Stimulated activated CD8-positive, alpha-beta memory T cell treated with anti-CD3 and anti-CD28 coated beads, Interleukin-4, amount 100 ng/mL, for 4 hours (primary cell): ENCODE measurements around the gene SUN5.
"Not testable (repeated sequence)": the region's sequence is repeated elsewhere in the genome, so short reads cannot be mapped to it uniquely, and the experiment has no call there.

ENCODE experiments used
- DNase-seq, 2 donors: peaks; one replicate each; pipeline ENCODE4 v3.0.0-alpha.2; 2020; ENCODE audit warnings: low read depth in 2 of 2, low spot score in 1 of 2

Gene SUN5, protein sequence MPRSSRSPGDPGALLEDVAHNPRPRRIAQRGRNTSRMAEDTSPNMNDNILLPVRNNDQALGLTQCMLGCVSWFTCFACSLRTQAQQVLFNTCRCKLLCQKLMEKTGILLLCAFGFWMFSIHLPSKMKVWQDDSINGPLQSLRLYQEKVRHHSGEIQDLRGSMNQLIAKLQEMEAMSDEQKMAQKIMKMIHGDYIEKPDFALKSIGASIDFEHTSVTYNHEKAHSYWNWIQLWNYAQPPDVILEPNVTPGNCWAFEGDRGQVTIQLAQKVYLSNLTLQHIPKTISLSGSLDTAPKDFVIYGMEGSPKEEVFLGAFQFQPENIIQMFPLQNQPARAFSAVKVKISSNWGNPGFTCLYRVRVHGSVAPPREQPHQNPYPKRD

DNA sequence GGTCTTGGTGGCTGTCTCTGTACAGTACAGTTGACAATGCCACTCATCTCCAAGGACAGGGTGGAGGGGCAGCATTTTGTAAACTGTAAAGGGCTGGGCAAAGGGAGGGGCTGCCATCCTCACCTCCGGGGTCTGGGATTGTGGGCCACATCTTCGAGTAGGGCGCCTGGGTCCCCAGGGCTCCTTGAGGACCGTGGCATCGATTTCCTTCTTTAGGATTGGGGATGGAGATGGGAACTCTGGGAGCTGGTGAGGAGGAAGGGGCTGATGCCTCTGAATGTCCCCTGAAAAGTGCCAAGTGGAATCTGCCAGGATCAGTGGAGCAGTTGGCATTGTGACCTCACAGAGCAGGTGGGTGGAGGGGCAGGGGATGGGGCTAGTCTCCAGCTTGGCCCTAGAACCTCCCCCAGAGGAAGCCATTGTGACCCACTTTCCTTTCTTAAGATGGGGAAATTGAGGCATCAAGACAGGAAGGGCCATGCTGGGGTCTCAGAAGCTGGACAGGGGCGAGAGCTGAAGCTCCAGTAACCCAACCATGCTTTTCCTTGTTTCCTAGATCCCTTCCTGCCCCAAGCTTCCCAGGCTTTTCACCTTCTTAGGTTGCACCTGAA, at the start of gene SUN5:
Gene SUN5, minus strand, starts transcription at position 293 of the 611 bp plus-strand sequence. Its CDS starts 93 bp downstream, at position 200.
- DNase-seq: no peak

DNA sequence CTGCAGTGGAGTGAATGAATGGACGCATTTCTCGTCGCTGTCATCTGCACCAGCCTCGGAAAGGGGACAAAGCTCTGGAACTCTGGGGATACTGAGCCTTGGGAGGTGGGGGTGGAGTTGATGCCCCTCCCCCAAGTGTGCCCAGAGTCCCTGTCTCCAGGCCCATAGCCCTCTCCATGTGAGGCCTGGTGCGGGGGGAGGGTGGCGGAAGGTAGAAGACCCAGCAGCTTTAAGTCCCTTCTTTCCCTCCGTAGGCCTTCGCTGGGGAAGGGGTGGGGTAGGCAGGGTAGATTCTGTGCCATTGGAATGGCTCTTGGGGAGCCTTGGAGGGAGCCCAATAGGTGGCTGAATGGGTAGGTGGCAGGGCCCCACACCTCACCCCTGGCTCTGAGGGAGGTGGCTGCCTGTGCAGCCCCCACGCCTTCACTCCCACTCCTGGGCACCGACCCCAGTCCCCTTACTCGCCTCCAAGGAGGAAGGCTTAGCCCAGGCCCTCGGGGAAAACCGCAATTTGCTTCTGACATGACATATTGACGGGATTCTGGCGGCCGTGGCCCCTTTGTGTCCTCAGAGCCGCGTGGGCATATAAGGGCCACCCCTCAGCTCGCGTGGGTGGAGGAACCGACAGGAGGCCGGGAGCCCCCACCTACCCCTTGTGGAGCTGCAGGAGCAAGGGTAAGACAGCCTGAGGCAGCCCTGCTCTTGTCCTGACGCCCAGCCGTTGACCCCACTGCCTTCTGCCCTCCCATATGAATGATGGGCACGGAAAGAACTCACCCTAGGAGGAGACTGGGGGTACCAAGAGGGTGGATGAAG, 49.3 kb upstream of the SUN5 start, which contains the start of gene BPIFB3:
Gene BPIFB3, plus strand, starts transcription at position 613 of the 816 bp plus-strand sequence. CDS start 1,533 bp downstream, outside the sequence.
- no peak for DNase-seq

DNA sequence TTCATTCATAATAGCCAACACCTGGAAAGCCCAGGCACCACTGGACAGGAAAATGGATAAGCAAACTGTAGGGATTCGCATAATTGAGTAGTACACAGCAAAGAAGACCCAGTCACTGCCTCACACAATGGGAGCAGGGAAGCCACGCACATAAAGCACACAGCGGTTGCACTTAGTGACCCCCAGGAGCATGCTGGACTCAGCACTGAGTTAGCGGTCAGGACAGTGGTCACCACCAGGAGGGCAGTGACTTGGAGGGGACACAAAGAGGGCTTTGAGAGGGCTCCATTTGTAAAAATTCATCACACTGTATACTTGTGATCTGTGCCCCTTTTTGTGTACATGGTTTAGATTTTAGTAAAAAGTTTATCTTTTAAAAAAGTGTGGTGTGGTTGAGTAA, 47.1 kb upstream of the SUN5 start:
- no peak for DNase-seq

DNA sequence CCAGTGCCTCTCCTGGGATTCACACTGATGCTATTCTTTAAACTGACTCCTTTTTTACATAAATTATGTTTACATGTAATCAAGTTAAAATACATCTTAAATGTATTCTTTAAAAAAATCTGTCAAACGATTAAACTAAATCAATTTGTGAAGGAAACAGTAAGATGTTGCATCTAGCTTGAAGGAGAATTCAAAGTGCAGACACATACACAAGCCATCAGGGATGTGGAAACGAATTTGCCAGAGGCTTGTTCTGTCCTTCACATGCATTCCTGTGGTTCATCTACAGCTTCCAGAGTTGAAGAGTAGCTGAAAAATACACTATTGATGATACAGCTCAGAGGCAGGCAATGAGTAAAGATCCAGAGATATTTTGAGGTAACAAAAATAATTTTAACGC, 42.2 kb upstream of the SUN5 start:
- no peak for DNase-seq

DNA sequence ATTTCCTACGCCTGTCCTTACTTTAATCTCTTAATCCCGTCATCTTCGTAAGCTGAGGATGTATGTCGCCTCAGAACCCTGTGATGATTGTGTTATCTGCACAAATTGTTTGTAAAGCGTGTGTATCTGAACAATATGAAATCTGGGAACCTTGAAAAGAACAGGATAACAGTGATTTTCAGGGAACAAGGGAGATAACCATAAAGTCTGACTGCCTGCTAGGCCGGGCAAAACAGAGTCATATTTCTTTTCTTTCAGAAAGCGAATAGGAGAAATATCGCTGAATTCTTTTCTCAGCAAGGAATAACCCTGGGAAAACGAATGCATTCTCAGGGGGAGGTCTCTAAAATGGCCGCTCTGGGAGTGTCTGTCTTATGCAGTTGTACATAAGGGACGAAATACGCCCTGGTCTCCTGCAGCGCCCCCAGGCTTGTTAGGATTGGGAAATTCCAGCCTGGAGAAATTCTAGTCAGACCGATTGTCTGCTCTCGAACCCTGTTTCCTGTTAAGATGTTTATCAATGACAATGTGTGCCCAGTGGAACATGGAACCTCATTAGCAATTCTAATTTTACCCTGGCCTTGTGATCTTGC, 41.0 kb upstream of the SUN5 start:
- not testable (repeated sequence) for DNase-seq

DNA sequence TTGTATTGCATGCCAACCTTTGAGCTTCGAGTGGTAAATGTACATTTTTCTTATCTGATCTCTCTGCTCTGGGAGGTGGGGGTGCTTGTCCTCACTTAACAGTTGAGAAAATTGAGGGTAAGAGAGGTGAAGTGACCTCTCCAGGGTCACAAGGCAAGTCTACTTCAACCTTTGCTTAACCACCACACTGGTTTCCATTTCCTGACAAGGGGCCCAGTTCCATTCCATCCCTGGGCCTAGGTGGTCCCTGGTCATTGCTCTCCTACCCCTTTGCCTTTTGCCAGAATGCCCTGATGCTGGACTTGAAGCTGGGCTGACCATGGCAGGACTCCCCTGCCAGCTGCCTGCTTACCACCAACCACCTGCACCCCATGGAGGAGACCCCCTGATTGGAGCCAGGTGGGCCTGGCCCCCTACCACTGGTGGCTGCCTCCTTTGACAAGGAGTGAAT, 39.5 kb upstream of the SUN5 start:
- DNase-seq: no peak

DNA sequence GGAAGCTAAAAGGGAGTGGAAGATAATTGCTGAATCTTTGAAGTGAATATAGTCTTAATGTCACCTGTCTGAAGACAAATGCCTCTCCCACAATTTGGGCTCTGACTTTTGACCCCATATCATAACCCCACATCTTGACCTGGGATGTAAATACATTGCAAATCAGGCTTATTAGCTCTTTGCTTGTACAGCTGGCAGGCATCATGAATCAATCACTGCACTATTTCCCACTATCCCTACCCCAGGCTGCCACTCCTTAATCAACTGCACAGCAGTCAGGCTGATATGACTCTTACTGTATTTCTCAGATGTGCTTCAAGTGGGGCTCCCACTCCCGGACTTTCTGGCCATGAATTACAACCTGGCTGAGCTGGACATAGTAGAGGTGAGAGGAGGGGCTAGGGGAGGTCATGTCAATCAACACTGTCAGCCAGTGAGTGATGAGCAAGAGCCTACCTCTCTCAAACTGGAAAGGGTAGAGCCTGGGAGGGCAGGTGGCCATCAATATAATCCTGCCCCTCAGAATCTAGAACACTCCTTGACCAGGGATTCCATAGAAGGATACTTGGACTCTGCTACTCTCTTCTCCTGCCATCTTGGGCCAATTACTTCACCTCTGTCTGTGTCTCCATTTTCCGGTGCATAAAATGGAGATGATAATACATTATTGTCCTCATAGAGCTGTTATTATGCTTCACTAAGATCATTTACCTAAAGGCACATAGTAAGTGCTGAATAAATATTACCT, 38.9 kb upstream of the SUN5 start:
- no peak for DNase-seq

DNA sequence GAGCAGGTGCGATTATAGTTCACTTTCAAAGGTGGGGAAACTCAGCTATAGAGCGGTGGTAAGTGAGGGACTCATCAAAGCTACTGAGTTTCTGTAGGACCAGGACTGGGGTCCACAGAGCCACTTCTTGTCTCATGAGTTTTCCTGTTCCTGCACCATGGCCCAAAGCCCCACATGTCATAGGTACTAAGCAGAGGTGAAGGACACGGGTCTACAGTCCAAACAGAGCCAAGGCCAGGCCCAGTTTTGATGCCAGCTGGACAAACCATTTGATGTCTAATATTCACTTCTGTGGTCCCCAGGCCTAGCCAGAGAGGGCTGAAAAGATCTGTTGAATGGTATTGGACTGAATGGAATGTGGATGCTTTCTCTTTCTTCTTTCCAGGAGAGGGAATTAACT, 38.2 kb upstream of the SUN5 start:
- no peak for DNase-seq

DNA sequence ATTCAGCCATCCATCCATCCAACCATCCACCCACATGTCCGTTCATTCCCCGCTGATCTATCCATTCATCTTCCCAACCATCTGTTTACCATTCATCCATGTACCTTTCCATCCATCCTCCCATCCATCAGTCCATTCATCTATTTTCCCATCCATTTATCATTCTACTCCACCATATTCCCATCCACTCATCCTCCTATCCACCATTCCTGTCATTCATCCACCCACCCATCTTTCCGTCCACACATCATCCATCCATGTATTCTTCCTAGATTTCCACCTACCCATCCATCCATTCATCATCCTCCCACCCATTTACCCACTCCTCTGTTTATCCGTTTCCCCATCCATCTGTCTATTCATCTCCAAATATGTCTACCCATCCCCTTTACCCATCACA, 34.0 kb upstream of the SUN5 start:
- DNase-seq: no peak

DNA sequence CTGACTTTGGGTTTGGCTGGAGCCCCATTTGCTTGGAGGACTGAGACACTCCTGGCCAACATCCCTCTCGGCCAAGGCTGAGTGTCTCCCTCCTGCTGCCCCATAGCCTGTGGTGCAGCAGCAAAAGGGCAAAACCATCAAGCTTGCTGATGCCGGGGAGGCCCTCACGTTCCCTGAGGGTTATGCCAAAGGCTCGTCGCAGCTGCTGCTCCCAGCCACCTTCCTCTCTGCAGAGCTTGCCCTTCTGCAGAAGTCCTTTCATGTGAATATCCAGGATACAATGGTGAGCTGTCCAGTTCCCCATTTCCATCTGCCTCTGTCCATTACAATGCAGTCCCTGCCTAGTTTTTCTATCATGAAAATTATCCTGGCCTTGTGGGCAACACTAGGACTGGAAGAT, 33.2 kb upstream of the SUN5 start:
- no peak for DNase-seq

DNA sequence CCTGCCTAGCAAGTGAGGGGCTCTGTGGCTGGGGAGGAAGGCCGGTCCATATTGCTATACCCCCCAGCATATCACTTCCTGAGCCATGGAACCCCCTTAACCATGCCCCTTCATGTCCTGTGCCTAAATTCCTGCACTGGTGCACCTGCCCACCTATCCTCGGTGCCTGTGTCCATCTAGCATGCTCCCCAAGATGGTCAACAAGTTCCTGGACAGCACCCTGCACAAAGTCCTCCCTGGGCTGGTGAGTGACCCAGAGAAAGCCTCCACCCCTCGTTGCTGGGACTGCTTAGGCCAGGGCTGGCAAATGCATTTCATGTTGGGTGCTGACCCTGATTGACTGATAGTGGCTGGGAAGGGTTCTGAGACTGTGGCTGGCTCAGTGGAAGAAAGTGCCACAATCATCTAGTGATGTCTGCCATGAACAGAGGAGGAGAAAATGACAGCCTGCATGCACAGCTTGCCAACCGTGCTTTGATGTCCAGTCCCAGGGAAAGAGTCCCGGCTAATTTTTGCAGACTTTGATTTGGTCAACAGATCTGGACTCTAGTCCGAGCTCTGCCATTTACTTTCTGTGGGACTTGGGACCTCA, 30.8 kb upstream of the SUN5 start:
- DNase-seq: no peak

DNA sequence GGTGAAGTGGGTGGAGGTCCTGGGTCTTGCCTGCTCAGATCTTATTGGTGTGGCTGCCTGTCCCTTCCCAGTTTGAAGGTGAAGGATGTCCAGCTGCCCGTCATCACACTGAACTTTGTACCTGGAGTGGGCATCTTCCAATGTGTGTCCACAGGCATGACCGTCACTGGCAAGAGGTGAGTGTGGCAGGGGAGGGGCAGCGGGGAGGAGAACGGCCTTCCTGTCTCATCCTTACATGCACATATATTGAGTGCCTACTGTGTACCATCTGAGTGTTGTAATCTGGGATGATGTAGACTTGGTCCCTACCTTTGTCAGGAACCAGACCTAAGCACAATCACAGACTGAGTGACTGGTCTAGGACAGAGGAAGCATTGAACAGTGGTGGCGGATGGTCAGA, 29.9 kb upstream of the SUN5 start:
- no peak for DNase-seq

DNA sequence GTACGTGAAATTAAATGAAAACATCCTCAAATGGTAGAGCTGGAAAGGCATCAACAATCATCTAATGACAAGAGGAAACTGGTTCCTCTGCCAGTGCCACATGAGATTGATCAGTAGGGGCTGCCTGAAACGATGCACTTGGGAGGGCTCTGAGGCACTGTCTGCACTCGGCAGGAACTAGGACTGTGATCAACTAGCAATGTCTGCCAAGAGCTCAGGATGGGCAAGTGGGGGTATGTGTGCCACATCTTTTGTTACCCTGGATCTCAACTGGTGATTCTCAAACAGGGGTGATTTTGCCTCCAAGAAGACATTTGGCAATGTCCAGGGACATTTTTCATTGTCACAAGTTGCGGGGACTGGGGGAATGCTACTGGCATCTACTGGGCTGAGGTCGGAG, 29.1 kb upstream of the SUN5 start:
- no peak for DNase-seq

DNA sequence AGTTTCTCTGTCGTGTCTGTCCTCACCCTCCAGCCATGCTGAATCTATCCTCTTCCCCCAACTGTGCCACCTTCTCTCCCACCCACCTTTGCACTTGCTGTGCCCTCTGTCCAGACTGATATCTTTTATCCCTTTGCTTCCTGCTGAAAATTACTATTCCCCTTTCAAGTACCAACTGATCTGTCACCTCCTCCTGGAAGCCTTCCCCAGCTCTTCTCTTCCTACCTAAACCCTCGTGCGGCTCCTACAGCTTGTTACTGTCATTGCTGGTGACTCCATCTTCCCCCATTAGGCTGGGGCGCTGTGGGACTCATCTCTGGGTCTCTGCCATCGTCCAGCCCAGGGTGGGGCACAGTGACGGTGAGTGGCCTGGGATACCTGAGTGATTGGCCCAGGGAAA, 28.3 kb upstream of the SUN5 start:
- no peak for DNase-seq

DNA sequence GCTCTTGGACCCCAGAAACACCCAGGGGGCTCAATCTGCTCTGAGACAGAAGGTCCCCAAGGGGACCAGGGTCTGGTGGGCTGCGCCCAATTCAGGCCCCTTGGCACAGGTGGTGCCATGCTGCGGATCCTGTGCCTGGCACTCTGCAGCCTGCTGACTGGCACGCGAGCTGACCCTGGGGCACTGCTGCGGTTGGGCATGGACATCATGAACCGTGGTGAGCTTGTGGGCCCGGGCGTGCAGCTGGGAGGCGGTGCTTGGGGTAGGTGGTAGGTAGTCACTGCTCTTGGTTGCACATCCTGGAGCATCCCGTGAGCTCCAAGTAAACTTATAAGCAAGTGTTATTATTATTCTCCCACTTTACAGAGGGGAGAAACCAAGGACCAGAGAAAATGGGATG, 27.3 kb upstream of the SUN5 start, which contains the start of gene BPIFB6:
Gene BPIFB6, plus strand, starts transcription at position 118 of the 400 bp plus-strand sequence. Its CDS starts 0 bp downstream, at position 118.
- DNase-seq: no peak

DNA sequence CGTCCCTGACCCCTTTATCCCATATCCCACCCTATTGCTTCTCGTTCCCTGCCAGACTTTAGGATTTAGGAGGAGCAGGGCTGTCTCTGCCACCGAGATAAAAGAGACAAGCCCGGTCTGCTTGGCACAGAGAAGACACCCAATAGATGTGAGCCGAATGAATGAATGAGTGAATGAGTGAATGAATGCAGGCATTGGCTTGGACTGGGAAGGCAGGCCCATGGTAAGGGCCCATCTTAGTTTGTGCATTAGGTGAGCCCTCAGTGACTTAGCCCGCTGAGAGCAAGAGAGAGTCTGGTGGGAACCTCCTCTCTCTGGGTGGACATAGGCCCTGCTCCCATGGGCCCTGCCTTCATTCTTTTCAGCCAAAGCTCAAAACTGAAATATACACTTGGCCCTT, 26.3 kb upstream of the SUN5 start:
- no peak for DNase-seq

DNA sequence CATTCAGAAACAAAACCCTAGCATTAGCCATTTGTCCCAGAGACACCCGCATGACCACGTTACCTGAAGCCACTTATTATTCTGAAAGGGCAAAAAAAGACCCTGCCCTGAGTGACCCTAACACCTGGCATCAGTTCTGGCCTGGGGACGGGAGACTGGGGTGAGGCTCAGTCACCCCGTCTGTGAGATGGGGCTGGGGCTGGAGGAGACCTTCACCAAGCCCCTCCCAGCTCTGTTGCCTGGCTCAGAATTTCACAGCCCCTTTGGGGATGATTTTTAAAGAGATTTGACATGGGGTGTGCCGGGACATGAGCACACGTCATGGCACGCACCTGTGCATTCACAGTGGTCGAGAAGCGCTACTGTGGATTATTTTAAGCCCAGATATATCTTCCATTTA, 25.8 kb upstream of the SUN5 start:
- DNase-seq: no peak

DNA sequence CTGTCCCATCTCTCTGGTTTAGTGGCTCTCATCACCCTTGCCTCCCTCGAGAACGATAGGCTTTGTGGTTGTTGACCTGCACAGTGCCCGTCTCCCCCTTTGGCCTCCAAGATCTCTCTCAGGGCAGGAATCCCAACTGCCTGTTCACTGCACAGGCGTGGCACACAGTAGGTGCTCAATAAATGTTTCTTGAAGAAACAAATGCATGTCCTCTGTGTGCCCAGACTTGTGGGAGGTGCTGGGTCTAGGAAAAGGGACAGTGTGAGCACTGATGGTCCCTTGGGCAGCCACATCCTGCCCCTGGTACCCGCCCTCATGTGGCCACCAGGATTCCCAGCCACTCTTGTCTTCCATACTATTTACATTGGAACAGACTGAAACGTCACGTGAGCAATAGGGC, 24.6 kb upstream of the SUN5 start:
- DNase-seq: no peak

DNA sequence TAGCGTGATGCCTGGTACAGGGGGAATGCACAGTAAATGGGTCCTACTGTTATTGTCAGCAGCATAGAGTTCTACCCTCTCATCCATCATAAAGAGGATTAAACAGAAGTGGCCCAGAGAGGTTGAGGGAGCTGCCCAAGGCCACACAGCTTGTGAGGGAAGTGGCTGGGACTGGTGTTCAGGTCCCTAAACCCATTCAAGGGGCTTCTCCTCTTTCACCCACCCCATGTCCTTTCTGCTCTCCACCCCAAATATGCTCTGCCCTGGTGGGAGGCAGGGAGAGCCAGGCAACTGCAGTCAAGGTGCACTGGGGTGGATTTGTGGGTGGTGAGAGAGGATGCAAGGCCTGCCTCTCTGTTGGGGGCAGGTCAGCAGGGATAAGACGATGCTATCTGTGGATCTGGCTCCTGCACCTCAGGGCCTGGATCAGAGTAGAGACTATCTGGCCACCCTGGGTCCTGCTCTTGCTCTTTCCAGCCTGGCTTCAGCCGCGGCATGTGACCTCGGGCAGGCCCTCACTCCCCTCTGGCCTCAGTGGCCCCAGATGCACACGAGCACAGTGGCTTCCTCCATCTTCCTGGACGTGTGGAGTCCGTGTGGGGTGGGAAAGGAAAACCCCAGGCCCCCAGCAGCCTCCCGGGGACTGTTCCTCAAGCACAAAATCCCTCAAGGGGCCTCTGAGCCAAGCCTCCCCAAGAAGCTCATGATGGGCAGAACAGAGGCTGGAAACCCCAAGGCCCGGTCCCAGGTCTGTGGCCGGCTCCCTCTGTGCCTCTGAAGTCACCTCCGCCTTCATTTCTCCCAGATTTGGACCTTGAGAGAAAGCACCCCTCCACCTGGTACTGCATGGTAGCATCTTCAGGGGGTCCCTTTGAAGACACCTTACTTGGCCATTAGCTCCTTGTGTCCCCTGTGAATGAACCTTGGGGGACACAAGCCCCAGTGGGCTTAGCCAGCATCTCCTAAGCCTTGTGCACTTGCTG, 23.8 kb upstream of the SUN5 start:
- DNase-seq: no peak
